ENCODE data around the gene CCDC74A. TPM values are rescaled to one million over a fixed set of nuclear protein-coding genes. Genes with fewer than 3 reads are reported as not detected.
"Not testable (repeated sequence)": the region's sequence is repeated elsewhere in the genome, so short reads cannot be mapped to it uniquely, and the experiment has no call there.

CCDC74A gene
- total RNA-seq, 1 donor from 2014 or later = 11.5 TPM

GRCh38 chr2:131528981-131529863 is 1.5 kb downstream of the CCDC74A start:
- DNase-seq (ENCODE audit: low spot score) = peak; percentile 6

GRCh38 chr2:131529864-131530445 is 2.3 kb downstream of the CCDC74A start:
- DNase-seq (ENCODE audit: low spot score) = not testable (repeated sequence)

GRCh38 chr2:131530626-131531344 is 3.1 kb downstream of the CCDC74A start:
- DNase-seq (ENCODE audit: low spot score) = not testable (repeated sequence)

- DNase-seq (ENCODE audit: low spot score) = not testable (repeated sequence)
Observed at GRCh38 chr2:131531547-131532185, 4.0 kb downstream of the CCDC74A start.

- not testable (repeated sequence) for DNase-seq (ENCODE audit: low spot score)
Observed at GRCh38 chr2:131532723-131533608, 5.3 kb downstream of the CCDC74A start.

GRCh38 chr2:131533609-131534316 is 6.1 kb downstream of the CCDC74A start:
- DNase-seq (ENCODE audit: low spot score) = not testable (repeated sequence)

- not testable (repeated sequence) for DNase-seq (ENCODE audit: low spot score)
Observed at GRCh38 chr2:131534317-131534672, 6.6 kb downstream of the CCDC74A start.

- not testable (repeated sequence) for DNase-seq (ENCODE audit: low spot score)
Observed at GRCh38 chr2:131534965-131535364, 7.3 kb downstream of the CCDC74A start.

GRCh38 chr2:131535526-131535925 is 7.8 kb downstream of the CCDC74A start:
- DNase-seq (ENCODE audit: low spot score) = no peak

GRCh38 chr2:131535951-131536826 is 8.5 kb downstream of the CCDC74A start:
- not testable (repeated sequence) for DNase-seq (ENCODE audit: low spot score)

- DNase-seq (ENCODE audit: low spot score) = not testable (repeated sequence)
Observed at GRCh38 chr2:131536841-131537240, 9.2 kb downstream of the CCDC74A start.

- not testable (repeated sequence) for DNase-seq (ENCODE audit: low spot score)
Observed at GRCh38 chr2:131538856-131539255, 11.2 kb downstream of the CCDC74A start.

GRCh38 chr2:131542438-131543384 is 15.0 kb downstream of the CCDC74A start:
- no peak for DNase-seq (ENCODE audit: low spot score)

GRCh38 chr2:131543385-131543891 is 15.8 kb downstream of the CCDC74A start:
- no peak for DNase-seq (ENCODE audit: low spot score)

- not testable (repeated sequence) for DNase-seq (ENCODE audit: low spot score)
Observed at GRCh38 chr2:131544006-131544812, 16.5 kb downstream of the CCDC74A start.

- not testable (repeated sequence) for DNase-seq (ENCODE audit: low spot score)
Observed at GRCh38 chr2:131544813-131545165, 17.1 kb downstream of the CCDC74A start.

- DNase-seq (ENCODE audit: low spot score) = no peak
Observed at GRCh38 chr2:131552871-131553270, 25.2 kb downstream of the CCDC74A start.
